T47D (cell line): ENCODE data around the gene RSPH1.

Experiments used
- DNase-seq, 2 experiments: peaks; one replicate each; pipeline versions ENCODE4 v3.0.0 to v3.0.0-alpha.2; 2011 to 2012; ENCODE audit warnings: low read depth in 1 of 2, low spot score in 1 of 2
- JUND ChIP-seq: IDR thresholded peaks from 2 replicates; pipeline ENCODE4 v1.6.1; 2012; ENCODE audit warnings: low read depth
- in situ Hi-C: cut with HindIII; loops from 2 replicates; pipeline ENCODE4 v1.10.0; 2016; ENCODE audit warnings: low sequenced_read_pairs, low pct_unique_long_range_greater_than_20kb

RSPH1 gene

GRCh38 chr21:42496120-42496838 lies at the start of gene RSPH1:
TSS of gene RSPH1 (minus strand) at chr21:42496224. CDS start at chr21:42496186, 38 bp downstream.
- in situ Hi-C loops: no loop called here
- DNase-seq: peak; percentile 96 to 99
- TF ChIP-seq JUND: no peak

- in situ Hi-C loops: no loop called here
- DNase-seq: no peak
- no peak for TF ChIP-seq JUND
Measured at GRCh38 chr21:42545745-42546144, 49.7 kb upstream of the RSPH1 start.

GRCh38 chr21:42545317-42545716 lies 49.3 kb upstream of the RSPH1 start:
- in situ Hi-C loops: no loop called here
- DNase-seq: no peak
- no peak for TF ChIP-seq JUND

GRCh38 chr21:42544544-42544943 lies 48.5 kb upstream of the RSPH1 start:
- in situ Hi-C loops: no loop called here
- DNase-seq: no peak
- TF ChIP-seq JUND: no peak

GRCh38 chr21:42543106-42543847 lies 47.3 kb upstream of the RSPH1 start:
- in situ Hi-C loops: no loop called here
- no peak for TF ChIP-seq JUND
- no peak for DNase-seq

GRCh38 chr21:42542596-42542995 lies 46.6 kb upstream of the RSPH1 start:
- in situ Hi-C loops: no loop called here
- TF ChIP-seq JUND: no peak
- DNase-seq: no peak

- TF ChIP-seq JUND: no peak
- no peak for DNase-seq
- in situ Hi-C loops: no loop called here
Measured at GRCh38 chr21:42542196-42542595, 46.2 kb upstream of the RSPH1 start.

- in situ Hi-C loops: no loop called here
- no peak for TF ChIP-seq JUND
- DNase-seq: no peak
Measured at GRCh38 chr21:42541618-42542017, 45.6 kb upstream of the RSPH1 start.

GRCh38 chr21:42541174-42541573 lies 45.1 kb upstream of the RSPH1 start:
- in situ Hi-C loops: no loop called here
- TF ChIP-seq JUND: no peak

GRCh38 chr21:42540396-42540795 lies 44.4 kb upstream of the RSPH1 start:
- TF ChIP-seq JUND: no peak
- DNase-seq: no peak
- in situ Hi-C loops: no loop called here

More at GRCh38 chr21:42541174-42541573, 45.1 kb upstream of the RSPH1 start:
- no peak for DNase-seq

GRCh38 chr21:42539931-42540343 lies 43.9 kb upstream of the RSPH1 start:
- in situ Hi-C loops: no loop called here
- TF ChIP-seq JUND: no peak
- DNase-seq: no peak

GRCh38 chr21:42539342-42539741 lies 43.3 kb upstream of the RSPH1 start:
- in situ Hi-C loops: no loop called here
- TF ChIP-seq JUND: no peak
- DNase-seq: no peak

GRCh38 chr21:42538479-42539275 lies 42.7 kb upstream of the RSPH1 start:
- no peak for DNase-seq
- in situ Hi-C loops: no loop called here
- TF ChIP-seq JUND: no peak
